ENCODE data around the gene DNAH6.

DNA sequence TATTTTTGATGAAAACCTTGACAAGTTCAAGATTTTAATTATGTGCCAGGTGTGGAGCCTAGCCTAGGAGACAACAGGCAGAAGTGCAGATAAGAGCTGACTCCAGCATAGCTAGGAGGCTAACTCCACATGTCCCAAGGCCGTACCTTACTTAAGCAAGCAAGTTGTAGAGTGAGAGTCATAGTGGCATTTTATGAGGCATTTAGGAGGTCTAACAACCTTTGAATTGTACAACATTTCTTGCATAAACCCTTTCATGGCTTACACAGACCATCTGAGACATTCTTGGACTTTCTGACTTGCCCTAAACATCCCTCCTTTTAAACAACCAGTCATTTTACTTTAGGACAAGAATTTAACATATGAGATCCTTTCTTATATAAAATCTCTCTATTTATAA lies 48.9 kb upstream of the DNAH6 start:
- TF ChIP-seq, protein P1, sequence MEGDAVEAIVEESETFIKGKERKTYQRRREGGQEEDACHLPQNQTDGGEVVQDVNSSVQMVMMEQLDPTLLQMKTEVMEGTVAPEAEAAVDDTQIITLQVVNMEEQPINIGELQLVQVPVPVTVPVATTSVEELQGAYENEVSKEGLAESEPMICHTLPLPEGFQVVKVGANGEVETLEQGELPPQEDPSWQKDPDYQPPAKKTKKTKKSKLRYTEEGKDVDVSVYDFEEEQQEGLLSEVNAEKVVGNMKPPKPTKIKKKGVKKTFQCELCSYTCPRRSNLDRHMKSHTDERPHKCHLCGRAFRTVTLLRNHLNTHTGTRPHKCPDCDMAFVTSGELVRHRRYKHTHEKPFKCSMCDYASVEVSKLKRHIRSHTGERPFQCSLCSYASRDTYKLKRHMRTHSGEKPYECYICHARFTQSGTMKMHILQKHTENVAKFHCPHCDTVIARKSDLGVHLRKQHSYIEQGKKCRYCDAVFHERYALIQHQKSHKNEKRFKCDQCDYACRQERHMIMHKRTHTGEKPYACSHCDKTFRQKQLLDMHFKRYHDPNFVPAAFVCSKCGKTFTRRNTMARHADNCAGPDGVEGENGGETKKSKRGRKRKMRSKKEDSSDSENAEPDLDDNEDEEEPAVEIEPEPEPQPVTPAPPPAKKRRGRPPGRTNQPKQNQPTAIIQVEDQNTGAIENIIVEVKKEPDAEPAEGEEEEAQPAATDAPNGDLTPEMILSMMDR (IDR thresholded peaks at IDR 0.05): no peak
- TF ChIP-seq POLR2AphosphoS5 (IDR thresholded peaks at IDR 0.05): no peak
- TF ChIP-seq POLR2A (IDR thresholded peaks at IDR 0.05): no peak
